Ishikawa (cell line): ENCODE results near the gene GHITM.
A peak's percentile ranks its signal among the peaks of the same experiment; 100 is the strongest.

ENCODE experiments used
- CEBPB ChIP-seq: IDR thresholded peaks from 2 replicates; pipeline ENCODE4 v1.6.1; 2012
- CREB1 ChIP-seq: IDR thresholded peaks from 2 replicates; pipeline ENCODE4 v1.6.1; 2012; ENCODE audit warnings: low read depth
- EP300 ChIP-seq: IDR thresholded peaks from 2 replicates; pipeline ENCODE4 v1.6.1; 2012; ENCODE audit warnings: borderline replicate concordance
- FOXM1 ChIP-seq: IDR thresholded peaks from 2 replicates; pipeline ENCODE4 v1.6.1; 2012; ENCODE audit warnings: low read depth, borderline replicate concordance
- NFIC ChIP-seq: IDR thresholded peaks from 2 replicates; pipeline ENCODE4 v1.6.1; 2012
- RAD21 ChIP-seq: IDR thresholded peaks from 2 replicates; pipeline ENCODE4 v1.6.1; 2012; ENCODE audit warnings: low read depth
- REST ChIP-seq: IDR thresholded peaks from 2 replicates; pipeline ENCODE4 v1.6.1; 2012; ENCODE audit warnings: low read depth, mild to moderate bottlenecking
- TAF1 ChIP-seq: IDR thresholded peaks from 2 replicates; pipeline ENCODE4 v1.6.1; 2012; ENCODE audit warnings: low read depth, mild to moderate bottlenecking
- TCF12 ChIP-seq: IDR thresholded peaks from 2 replicates; pipeline ENCODE4 v1.6.1; 2012; ENCODE audit warnings: low read depth
- TEAD4 ChIP-seq: IDR thresholded peaks from 2 replicates; pipeline ENCODE4 v1.6.1; 2012
- YY1 ChIP-seq: IDR thresholded peaks from 2 replicates; pipeline ENCODE4 v1.6.1; 2012; ENCODE audit warnings: low read depth
- ZBTB7A ChIP-seq: IDR thresholded peaks from 2 replicates; pipeline ENCODE4 v1.6.1; 2012; ENCODE audit warnings: low read depth
- TF ChIP-seq, protein P1 (sequence below): IDR thresholded peaks from 2 replicates; pipeline ENCODE4 v1.6.1; 2012
- TF ChIP-seq, protein P2 (sequence below): IDR thresholded peaks from 2 replicates; pipeline ENCODE4 v1.6.1; 2012

GHITM gene

GRCh38 chr10:84114088-84114667 lies 25.1 kb upstream of the GHITM start:
- no peak for TF ChIP-seq CREB1
- TF ChIP-seq RAD21: 0 out of 2 replicates have a peak, but pooled peaks have one; percentile 11

- TF ChIP-seq ZBTB7A: no peak
- no peak for TF ChIP-seq TAF1
- TF ChIP-seq, protein P1, sequence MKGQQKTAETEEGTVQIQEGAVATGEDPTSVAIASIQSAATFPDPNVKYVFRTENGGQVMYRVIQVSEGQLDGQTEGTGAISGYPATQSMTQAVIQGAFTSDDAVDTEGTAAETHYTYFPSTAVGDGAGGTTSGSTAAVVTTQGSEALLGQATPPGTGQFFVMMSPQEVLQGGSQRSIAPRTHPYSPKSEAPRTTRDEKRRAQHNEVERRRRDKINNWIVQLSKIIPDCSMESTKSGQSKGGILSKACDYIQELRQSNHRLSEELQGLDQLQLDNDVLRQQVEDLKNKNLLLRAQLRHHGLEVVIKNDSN: no peak
- TF ChIP-seq REST: no peak
These were observed 21.5 kb upstream of the GHITM start for GRCh38 chr10:84117686-84118394.

DNA sequence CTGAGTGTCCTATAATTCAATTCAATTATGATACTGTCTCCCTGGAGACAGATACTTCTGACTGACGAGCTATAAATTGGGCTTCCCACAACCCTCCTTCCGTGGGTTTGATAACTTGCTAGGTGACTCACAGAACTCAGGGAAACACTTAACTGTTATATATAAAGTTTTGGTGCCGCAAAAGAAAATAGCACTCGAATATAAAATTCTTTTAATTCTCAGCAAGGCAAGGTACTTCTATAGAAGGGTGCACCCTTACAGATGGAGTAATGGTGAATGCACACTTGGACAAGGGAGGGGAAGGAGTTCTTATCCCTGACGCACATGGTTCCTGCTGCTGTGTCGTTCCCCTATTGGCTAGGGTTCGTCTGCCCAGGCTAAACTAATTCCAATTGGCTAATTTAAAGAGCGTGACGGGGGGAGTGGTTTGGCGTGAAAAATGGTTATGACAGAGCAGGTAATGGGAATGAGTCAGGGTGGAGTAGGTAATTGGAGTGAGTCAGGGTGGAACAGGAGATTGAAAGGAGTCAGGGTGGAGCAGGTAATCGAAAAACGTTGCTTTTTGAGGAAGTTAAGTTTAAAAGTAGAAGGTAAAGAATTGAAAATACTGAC lies 20.8 kb upstream of the GHITM start:
- TF ChIP-seq CEBPB: no peak
- TF ChIP-seq ZBTB7A: no peak
- no peak for TF ChIP-seq NFIC
- TF ChIP-seq YY1: no peak
- TF ChIP-seq TAF1: no peak
- TF ChIP-seq RAD21: no peak
- TF ChIP-seq TCF12: no peak
- TF ChIP-seq TEAD4: no peak
- TF ChIP-seq, protein P2, sequence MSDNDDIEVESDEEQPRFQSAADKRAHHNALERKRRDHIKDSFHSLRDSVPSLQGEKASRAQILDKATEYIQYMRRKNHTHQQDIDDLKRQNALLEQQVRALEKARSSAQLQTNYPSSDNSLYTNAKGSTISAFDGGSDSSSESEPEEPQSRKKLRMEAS: no peak
- no peak for TF ChIP-seq REST
- no peak for TF ChIP-seq EP300
- TF ChIP-seq CREB1: no peak

GRCh38 chr10:84123362-84123761 lies 15.9 kb upstream of the GHITM start:
- no peak for TF ChIP-seq ZBTB7A

- TF ChIP-seq RAD21: peak; percentile 25; the same call in 1 of the 2 replicates
These were observed 13.2 kb upstream of the GHITM start for GRCh38 chr10:84125910-84126784.

GRCh38 chr10:84126785-84127167 lies 12.5 kb upstream of the GHITM start:
- TF ChIP-seq, protein P2: no peak
- TF ChIP-seq ZBTB7A: no peak
- TF ChIP-seq CREB1: no peak

GRCh38 chr10:84135836-84136235 lies 3.5 kb upstream of the GHITM start:
- TF ChIP-seq REST (no peak), RAD21 (no peak), NFIC (no peak), TCF12 (no peak), CEBPB (no peak), FOXM1 (no peak), ZBTB7A (no peak)
- TF ChIP-seq, protein P1: no peak
- TF ChIP-seq, protein P2: no peak
